Measurements from ENCODE around the gene GPC6.
"Not testable (repeated sequence)": the region's sequence is repeated elsewhere in the genome, so short reads cannot be mapped to it uniquely, and the experiment has no call there.

The GPC6 gene

GRCh38 chr13:93226623-93227279 is at the start of gene GPC6:
Gene GPC6 (plus strand): TSS chr13:93226807.
- H3K4me3 ChIP-seq: peak within 1 kb of the TSS; percentile 76
- peaks cover 36% of the 10 kb centered on the region for H3K4me1 ChIP-seq
- DNase-seq (ENCODE audit: low spot score in 2 of 2): peak; percentile 85 to 92
- H3K9me3 ChIP-seq: no peaks in the 10 kb centered on the region
- no peaks in the 10 kb centered on the region for H3K36me3 ChIP-seq (replicated peaks)
- no peaks in the 10 kb centered on the region for H3K27me3 ChIP-seq (ENCODE audit: low read depth)
- in situ Hi-C loops (cut with MboI; ENCODE audit: low sequenced_read_pairs): loop anchor here (25.0 kb wide), 1 partner anchor 1136 kb away; no protein-coding TSS in a partner anchor

DNA sequence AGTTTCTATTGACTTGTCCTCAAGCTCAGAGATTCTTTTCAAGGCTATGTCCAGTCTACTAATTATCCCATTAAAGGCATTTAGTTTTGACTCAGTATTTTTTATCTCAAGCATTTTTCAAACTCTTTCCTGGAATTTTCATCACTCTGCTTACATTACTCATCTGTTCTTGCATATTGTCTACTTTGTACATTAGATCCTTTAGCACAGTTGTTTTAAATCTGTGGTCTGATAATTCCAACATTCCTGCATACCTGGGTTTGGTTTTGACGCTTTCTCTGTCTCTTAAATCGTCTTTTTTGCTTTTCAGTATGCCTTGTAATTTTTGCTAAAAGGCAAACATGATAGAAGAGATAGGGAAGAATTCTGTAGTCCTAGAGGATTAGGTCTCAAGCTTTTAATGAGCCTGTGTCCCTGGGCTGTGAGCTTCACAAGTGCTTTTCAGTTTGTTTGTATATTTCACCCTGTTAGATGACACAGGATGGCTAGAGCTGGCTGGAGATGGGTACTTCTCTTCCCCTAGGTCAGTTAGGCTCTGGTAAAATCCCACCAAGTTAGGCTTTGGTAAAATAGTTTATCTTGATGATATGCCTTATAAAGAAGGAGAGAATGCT is 46.1 kb upstream of the GPC6 start:
- H3K4me1 ChIP-seq: peaks cover 3% of the 10 kb centered on the region; the same call in 1 of the 2 replicates
- H3K9me3 ChIP-seq: no peaks in the 10 kb centered on the region
- DNase-seq (ENCODE audit: low spot score in 2 of 2): peak; percentile 8 to 17
- H3K27me3 ChIP-seq (ENCODE audit: low read depth): no peaks in the 10 kb centered on the region
- no peaks in the 10 kb centered on the region for H3K36me3 ChIP-seq (replicated peaks)
- no peak overlapping the region for H3K4me3 ChIP-seq
- in situ Hi-C loops (cut with MboI; ENCODE audit: low sequenced_read_pairs): no loop called here

- DNase-seq (ENCODE audit: low spot score in 2 of 2): no peak
- Histone ChIP-seq H3K36me3 (replicated peaks) (no peaks in the 10 kb centered on the region), H3K4me3 (no peak overlapping the region), H3K27me3 (ENCODE audit: low read depth) (no peaks in the 10 kb centered on the region), H3K4me1 (peaks cover 3% of the 10 kb centered on the region; the same call in 1 of the 2 replicates), H3K9me3 (no peaks in the 10 kb centered on the region)
- in situ Hi-C loops (cut with MboI; ENCODE audit: low sequenced_read_pairs): no loop called here
Measured at GRCh38 chr13:93182406-93182805, 44.2 kb upstream of the GPC6 start.

- Histone ChIP-seq H3K9me3 (no peaks in the 10 kb centered on the region), H3K36me3 (replicated peaks) (no peaks in the 10 kb centered on the region), H3K4me1 (peaks cover 12% of the 10 kb centered on the region), H3K27me3 (ENCODE audit: low read depth) (no peaks in the 10 kb centered on the region), H3K4me3 (no peak overlapping the region)
- no peak for DNase-seq (ENCODE audit: low spot score in 2 of 2)
- in situ Hi-C loops (cut with MboI; ENCODE audit: low sequenced_read_pairs): no loop called here
Measured at GRCh38 chr13:93183302-93183701, 43.3 kb upstream of the GPC6 start.

GRCh38 chr13:93190006-93190405 is 36.6 kb upstream of the GPC6 start:
- H3K27me3 ChIP-seq (ENCODE audit: low read depth): no peaks in the 10 kb centered on the region
- DNase-seq (ENCODE audit: low spot score in 2 of 2): no peak
- in situ Hi-C loops (cut with MboI; ENCODE audit: low sequenced_read_pairs): no loop called here
- no peaks in the 10 kb centered on the region for H3K36me3 ChIP-seq (replicated peaks)
- H3K4me3 ChIP-seq: no peak overlapping the region
- peaks cover 10% of the 10 kb centered on the region for H3K4me1 ChIP-seq
- H3K9me3 ChIP-seq: peaks cover 5% of the 10 kb centered on the region

GRCh38 chr13:93193682-93194081 is 32.9 kb upstream of the GPC6 start:
- H3K27me3 ChIP-seq (ENCODE audit: low read depth): no peaks in the 10 kb centered on the region
- no peak overlapping the region for H3K4me3 ChIP-seq
- H3K9me3 ChIP-seq: peaks cover 5% of the 10 kb centered on the region
- no peak for DNase-seq (ENCODE audit: low spot score in 2 of 2)
- in situ Hi-C loops (cut with MboI; ENCODE audit: low sequenced_read_pairs): no loop called here
- H3K36me3 ChIP-seq (replicated peaks): no peaks in the 10 kb centered on the region
- H3K4me1 ChIP-seq: no peaks in the 10 kb centered on the region

DNA sequence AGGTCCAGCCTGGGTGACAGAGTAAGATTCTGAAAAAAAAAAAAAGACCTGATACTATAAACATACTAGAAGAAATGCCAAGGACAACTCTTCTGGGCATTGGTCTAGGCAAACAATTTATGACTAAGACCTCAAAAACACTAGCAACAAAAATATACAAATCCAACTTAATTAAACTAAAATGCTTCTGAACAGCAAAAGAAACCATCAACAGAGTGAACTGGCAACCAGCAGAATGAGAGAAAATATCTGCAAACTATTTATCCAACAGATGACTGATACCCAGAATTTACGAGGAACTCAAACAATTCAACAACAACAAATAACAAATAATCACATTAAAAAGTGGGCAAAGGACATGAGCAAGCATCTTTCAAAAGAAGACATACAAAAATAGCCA is 26.8 kb upstream of the GPC6 start:
- in situ Hi-C loops (cut with MboI; ENCODE audit: low sequenced_read_pairs): no loop called here
- DNase-seq (ENCODE audit: low spot score in 2 of 2): no peak
- Histone ChIP-seq H3K27me3 (ENCODE audit: low read depth) (no peaks in the 10 kb centered on the region), H3K4me3 (no peak overlapping the region), H3K9me3 (no peaks in the 10 kb centered on the region), H3K4me1 (no peaks in the 10 kb centered on the region), H3K36me3 (replicated peaks) (no peaks in the 10 kb centered on the region)

DNA sequence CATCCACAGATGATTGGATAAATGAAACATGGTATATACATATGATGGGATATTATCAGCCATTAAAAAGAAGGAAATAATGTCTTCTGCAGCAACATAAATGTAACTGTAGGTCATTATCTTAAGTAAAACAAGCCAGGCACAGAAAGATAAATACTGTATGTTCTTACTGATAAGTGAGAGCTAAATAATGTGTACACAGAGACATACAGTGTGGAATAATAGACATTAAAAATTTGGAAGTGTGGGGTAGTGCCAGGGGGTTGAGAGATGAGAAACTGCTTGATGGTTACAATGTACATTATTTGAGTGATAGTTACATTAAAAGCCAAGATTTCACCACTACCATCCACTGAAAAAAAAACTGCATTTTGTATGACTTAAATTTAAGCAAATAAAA is 26.0 kb upstream of the GPC6 start:
- no peaks in the 10 kb centered on the region for H3K9me3 ChIP-seq
- H3K4me3 ChIP-seq: no peak overlapping the region
- H3K36me3 ChIP-seq (replicated peaks): no peaks in the 10 kb centered on the region
- no peaks in the 10 kb centered on the region for H3K27me3 ChIP-seq (ENCODE audit: low read depth)
- DNase-seq (ENCODE audit: low spot score in 2 of 2): no peak
- in situ Hi-C loops (cut with MboI; ENCODE audit: low sequenced_read_pairs): no loop called here
- no peaks in the 10 kb centered on the region for H3K4me1 ChIP-seq

DNA sequence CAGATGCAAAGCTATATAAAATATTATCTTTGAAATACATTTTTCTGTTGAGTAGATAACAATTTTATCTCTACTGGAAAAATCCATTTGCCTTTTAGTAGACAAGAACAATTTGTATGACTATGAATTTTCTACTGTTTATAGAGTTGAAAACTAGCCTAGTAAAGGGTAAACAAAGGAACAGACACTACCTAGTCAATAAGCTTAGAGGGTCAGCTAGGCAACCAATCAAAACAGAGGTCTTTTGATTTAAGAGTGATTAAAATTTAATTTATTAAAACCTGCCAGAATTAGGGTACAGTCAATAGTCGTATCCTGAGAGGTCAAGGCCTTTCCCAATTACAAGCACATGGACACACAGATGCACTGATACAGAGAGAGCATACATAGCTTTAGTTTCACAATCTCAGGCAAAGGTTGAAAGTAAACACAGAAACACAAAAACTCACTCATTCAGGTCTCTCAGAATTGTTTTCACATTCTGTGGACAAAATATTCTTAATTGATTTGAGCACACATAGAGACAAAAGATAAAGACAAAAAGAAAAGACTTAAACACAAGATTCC is 24.5 kb upstream of the GPC6 start:
- H3K36me3 ChIP-seq (replicated peaks): no peaks in the 10 kb centered on the region
- in situ Hi-C loops (cut with MboI; ENCODE audit: low sequenced_read_pairs): no loop called here
- no peak for DNase-seq (ENCODE audit: low spot score in 2 of 2)
- H3K27me3 ChIP-seq (ENCODE audit: low read depth): no peaks in the 10 kb centered on the region
- no peak overlapping the region for H3K4me3 ChIP-seq
- H3K9me3 ChIP-seq: no peaks in the 10 kb centered on the region
- no peaks in the 10 kb centered on the region for H3K4me1 ChIP-seq

DNA sequence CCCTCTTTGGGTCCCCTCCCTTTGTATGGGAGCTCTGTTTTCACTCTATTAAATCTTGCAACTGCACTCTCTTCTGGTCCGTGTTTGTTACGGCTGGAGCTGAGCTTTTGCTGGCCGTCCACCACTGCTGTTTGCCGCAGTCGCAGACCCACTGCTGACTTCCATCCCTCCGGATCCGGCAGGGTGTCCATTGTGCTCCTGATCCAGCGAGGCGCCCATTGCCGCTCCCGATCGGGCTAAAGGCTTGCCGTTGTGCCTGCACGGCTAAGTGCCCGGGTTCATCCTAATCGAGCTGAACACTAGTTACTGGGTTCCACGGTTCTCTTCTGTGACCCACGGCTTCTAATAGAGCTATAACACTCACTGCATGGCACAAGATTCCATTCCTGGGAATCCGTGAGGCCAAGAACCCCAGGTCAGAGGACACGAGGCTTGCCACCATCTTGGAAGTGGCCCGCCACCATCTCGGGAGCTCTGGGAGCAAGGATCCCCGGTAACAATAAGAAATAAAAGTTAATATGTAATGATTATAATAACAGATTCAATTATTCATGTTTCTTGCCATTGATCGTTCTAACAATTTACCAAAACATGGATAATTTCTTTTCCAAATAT is 19.7 kb upstream of the GPC6 start:
- H3K4me1 ChIP-seq; H3K36me3 ChIP-seq (replicated peaks); in situ Hi-C loops (cut with MboI; ENCODE audit: low sequenced_read_pairs); H3K9me3 ChIP-seq; DNase-seq (ENCODE audit: low spot score in 2 of 2); H3K27me3 ChIP-seq (ENCODE audit: low read depth); H3K4me3 ChIP-seq: not testable (repeated sequence)

GRCh38 chr13:93216122-93216521 is 10.5 kb upstream of the GPC6 start:
- in situ Hi-C loops (cut with MboI; ENCODE audit: low sequenced_read_pairs): no loop called here
- Histone ChIP-seq H3K9me3 (no peaks in the 10 kb centered on the region), H3K4me1 (peaks cover 22% of the 10 kb centered on the region), H3K27me3 (ENCODE audit: low read depth) (no peaks in the 10 kb centered on the region), H3K4me3 (no peak overlapping the region), H3K36me3 (replicated peaks) (no peaks in the 10 kb centered on the region)
- DNase-seq (ENCODE audit: low spot score in 2 of 2): no peak

- in situ Hi-C loops (cut with MboI; ENCODE audit: low sequenced_read_pairs): no loop called here
Measured at GRCh38 chr13:93217721-93218261, 8.8 kb upstream of the GPC6 start.

GRCh38 chr13:93218583-93218982 is 8.0 kb upstream of the GPC6 start:
- H3K4me1 ChIP-seq: peaks cover 22% of the 10 kb centered on the region
- in situ Hi-C loops (cut with MboI; ENCODE audit: low sequenced_read_pairs): no loop called here
- no peaks in the 10 kb centered on the region for H3K27me3 ChIP-seq (ENCODE audit: low read depth)
- H3K4me3 ChIP-seq: no peak overlapping the region
- H3K9me3 ChIP-seq: no peaks in the 10 kb centered on the region
- DNase-seq (ENCODE audit: low spot score in 2 of 2): no peak
- no peaks in the 10 kb centered on the region for H3K36me3 ChIP-seq (replicated peaks)

More at GRCh38 chr13:93217721-93218261, 8.8 kb upstream of the GPC6 start:
- H3K36me3 ChIP-seq (replicated peaks): no peaks in the 10 kb centered on the region
- DNase-seq (ENCODE audit: low spot score in 2 of 2): peak; percentile 28 to 65
- H3K4me1 ChIP-seq: peaks cover 22% of the 10 kb centered on the region
- H3K27me3 ChIP-seq (ENCODE audit: low read depth): no peaks in the 10 kb centered on the region
- no peaks in the 10 kb centered on the region for H3K9me3 ChIP-seq
- H3K4me3 ChIP-seq: no peak overlapping the region

DNA sequence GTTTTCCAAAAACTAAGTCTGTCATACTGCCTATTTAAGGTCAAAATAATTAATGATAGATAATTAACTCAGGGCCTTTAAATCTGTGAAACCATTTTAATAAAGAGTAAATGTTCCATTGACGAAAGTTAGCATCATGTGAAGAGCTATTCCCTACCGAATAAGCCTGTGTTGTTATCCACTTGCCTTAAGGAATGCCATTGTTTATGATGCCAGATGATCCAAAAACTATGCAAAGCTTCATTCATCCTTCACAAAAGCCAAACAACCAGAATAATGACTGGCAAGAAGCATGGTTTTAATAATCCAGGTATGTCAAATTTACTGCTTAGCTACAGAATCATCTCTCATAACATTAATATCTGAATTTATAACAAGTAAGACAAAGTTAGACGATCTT is 6.5 kb upstream of the GPC6 start:
- Histone ChIP-seq H3K4me1 (peaks cover 27% of the 10 kb centered on the region), H3K27me3 (ENCODE audit: low read depth) (no peaks in the 10 kb centered on the region)
- in situ Hi-C loops (cut with MboI; ENCODE audit: low sequenced_read_pairs): no loop called here

More for the DNA sequence above, 6.5 kb upstream of the GPC6 start:
- no peak overlapping the region for H3K4me3 ChIP-seq
- DNase-seq (ENCODE audit: low spot score in 2 of 2): peak in 1 of 2 experiments; percentile 73
- no peaks in the 10 kb centered on the region for H3K9me3 ChIP-seq
- H3K36me3 ChIP-seq (replicated peaks): no peaks in the 10 kb centered on the region

Measured in HAP-1 (cell line).